CD4-positive, alpha-beta T cell (primary cell): ENCODE results near the gene PEF1. TPM values are rescaled to one million over a fixed set of nuclear protein-coding genes. Genes with fewer than 3 reads are reported as not detected.

Experiments
- ATAC-seq: fragments of 200-7000 bp; cut with Tn5 transposase; one replicate; pipeline ENCODE4 v1.10.0; 2022; ENCODE audit warnings: mild to moderate bottlenecking; ENCODE audit not compliant: poor library complexity
- CTCF ChIA-PET: fragments of 350-600 bp; sonication (Branson Sonifier 250); formaldehyde crosslinking; loops from one replicate; lab custom pipeline; 2021; ENCODE audit warnings: antibody characterized with exemption, inconsistent platforms; lab: Charles Lee
- POLR2A ChIA-PET: fragments of 350-600 bp; sonication (Branson Sonifier 250); formaldehyde crosslinking; loops from one replicate; lab custom pipeline; 2021; ENCODE audit warnings: antibody characterized with exemption, inconsistent platforms; lab: Charles Lee
- DNase-seq, 14 experiments: peaks; one replicate each; pipeline ENCODE4 v3.0.0-alpha.2; 2013 to 2020; ENCODE audit warnings: mixed read lengths in 2 of 14
- H3K27ac ChIP-seq, 2 donors: one replicate each; pipeline versions ENCODE4 v1.5.1 to v1.7.0; 2013; ENCODE audit warnings: low read length in 2 of 2, low read depth in 1 of 2, mild to moderate bottlenecking in 1 of 2
- H3K27me3 ChIP-seq, 2 experiments: 1 replicate in 1 of 2; 2 replicates in 1 of 2; pipeline versions ENCODE4 v1.6.1 to v1.7.0; 2013; ENCODE audit warnings: low read length in 2 of 2, control low read depth in 1 of 2, mild to moderate bottlenecking in 1 of 2, moderate library complexity in 1 of 2; ENCODE audit not compliant: insufficient read depth in 2 of 2, control insufficient read depth in 1 of 2
- H3K36me3 ChIP-seq: one replicate; pipeline ENCODE4 v1.6.1; 2013; ENCODE audit warnings: low read length, control low read depth; ENCODE audit not compliant: insufficient read depth
- H3K4me1 ChIP-seq: one replicate; pipeline ENCODE4 v1.6.1; 2013; ENCODE audit warnings: low read length, control low read depth; ENCODE audit not compliant: insufficient read depth
- H3K4me3 ChIP-seq: one replicate; pipeline ENCODE4 v1.5.1; 2013; ENCODE audit warnings: mild to moderate bottlenecking, low read length, moderate library complexity
- H3K9me3 ChIP-seq, 2 experiments: 1 replicate in 1 of 2; 2 replicates in 1 of 2; pipeline versions ENCODE4 v1.6.1 to v1.7.0; 2013; ENCODE audit warnings: low read length in 2 of 2, mild to moderate bottlenecking in 2 of 2, control low read depth in 1 of 2, moderate library complexity in 1 of 2; ENCODE audit not compliant: control insufficient read depth in 1 of 2, insufficient read depth in 1 of 2
- H3K27ac Mint-ChIP-seq: one replicate; pipeline ENCODE4 v1.8.0; 2020; ENCODE audit warnings: mixed read lengths
- H3K27me3 Mint-ChIP-seq: one replicate; pipeline ENCODE4 v1.8.0; 2021; ENCODE audit warnings: mixed read lengths
- H3K36me3 Mint-ChIP-seq: one replicate; pipeline ENCODE4 v1.8.0; 2021; ENCODE audit warnings: low read depth, mixed read lengths
- H3K4me1 Mint-ChIP-seq: one replicate; pipeline ENCODE4 v1.8.0; 2021; ENCODE audit warnings: low read depth, mixed read lengths
- H3K4me3 Mint-ChIP-seq: one replicate; pipeline ENCODE4 v1.8.0; 2020; ENCODE audit warnings: mild to moderate bottlenecking, mixed read lengths
- H3K9me3 Mint-ChIP-seq: one replicate; pipeline ENCODE4 v1.8.0; 2020; ENCODE audit warnings: mixed read lengths
- CTCF ChIP-seq: fragments of 200-600 bp; IDR thresholded peaks from one replicate; pipeline ENCODE4 v1.8.0; 2022; ENCODE audit warnings: antibody characterized with exemption, mild to moderate bottlenecking
- intact Hi-C, 2 experiments: fragments of 100-400 bp; cut with DNase I in 1 of 2; cut with micrococcal nuclease in 1 of 2; formaldehyde crosslinking; loops; one replicate each; pipeline versions ENCODE4 v1.15.1 to v1.9.0; 2023 to 2025; cut with DNase I, micrococcal nuclease
- total RNA-seq, 174 experiments: library from RNA in 2 of 174; stranded (reverse) in 2 of 174; gene quantifications; one replicate each; pipeline ENCODE4 v1.2.3 and lab custom pipeline; 2021 to 2026

PEF1 gene
- total RNA-seq, 2 experiments from 2014 or later, result 42.3 to 45.9 TPM

DNA sequence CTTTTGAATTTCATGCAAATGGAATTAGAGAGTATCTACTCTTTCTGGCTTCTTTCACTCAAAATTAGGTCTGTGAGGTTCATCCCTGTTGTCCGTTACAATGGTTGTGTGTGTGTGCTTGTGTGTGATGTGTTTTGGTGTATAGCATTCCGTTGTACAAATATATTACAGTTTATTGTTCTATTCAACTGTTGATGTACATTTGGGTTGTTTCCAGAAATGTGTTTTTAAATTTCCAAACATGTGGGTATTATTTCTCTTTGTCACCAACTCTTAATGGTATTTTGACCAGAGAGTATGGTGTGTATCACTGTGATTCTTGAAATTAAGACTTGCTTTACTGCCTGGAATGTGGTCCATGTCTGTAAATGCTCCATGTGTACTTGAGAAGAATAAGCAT, 44.0 kb downstream of the PEF1 start:
- intact Hi-C loops, result no loop called here
- H3K9me3 ChIP-seq, result no peaks in the 10 kb centered on the region
- POLR2A ChIA-PET, result no interaction called here
- CTCF ChIA-PET, result interaction anchor here (1.3 kb wide), 1 partner anchor 189 kb away, joined by 3 read pairs; no protein-coding TSS in a partner anchor
- Mint-ChIP-seq H3K36me3 (no peaks in the 10 kb centered on the region), H3K27ac (no peak overlapping the region), H3K4me1 (no peaks in the 10 kb centered on the region), H3K4me3 (no peak overlapping the region), H3K9me3 (no peaks in the 10 kb centered on the region), H3K27me3 (peaks cover 11% of the 10 kb centered on the region)
- H3K4me3 ChIP-seq, result no peak overlapping the region
- H3K27me3 ChIP-seq, result no peaks in the 10 kb centered on the region
- no peak for ATAC-seq
- no peaks in the 10 kb centered on the region for H3K36me3 ChIP-seq
- H3K4me1 ChIP-seq, result no peaks in the 10 kb centered on the region
- no peak for TF ChIP-seq CTCF
- no peak overlapping the region for H3K27ac ChIP-seq
- no peak for DNase-seq

DNA sequence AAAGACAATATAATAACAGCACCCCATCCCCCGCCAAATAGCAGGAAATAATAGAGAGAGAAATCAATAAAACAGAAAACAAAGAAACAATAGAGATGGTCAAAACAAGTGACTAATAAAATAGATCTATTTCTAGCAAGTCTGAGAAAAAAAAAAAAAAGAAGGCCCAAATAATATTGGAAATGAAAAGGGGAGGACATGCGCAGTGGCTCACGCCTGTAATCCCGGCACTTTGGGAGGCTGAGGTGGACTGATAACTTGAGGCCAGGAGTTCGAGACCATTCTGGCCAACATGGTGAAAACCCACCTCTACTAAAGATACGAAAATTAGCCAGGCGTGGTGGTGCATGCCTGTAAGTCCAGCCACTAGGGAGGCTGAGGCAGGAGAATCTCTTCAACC, 45.7 kb downstream of the PEF1 start:
- Histone ChIP-seq H3K27ac (no peak overlapping the region), H3K27me3 (no peaks in the 10 kb centered on the region), H3K4me3 (no peak overlapping the region), H3K36me3 (no peaks in the 10 kb centered on the region), H3K9me3 (no peaks in the 10 kb centered on the region), H3K4me1 (no peaks in the 10 kb centered on the region)
- Mint-ChIP-seq H3K9me3 (no peaks in the 10 kb centered on the region), H3K27me3 (peaks cover 12% of the 10 kb centered on the region), H3K4me3 (no peak overlapping the region), H3K4me1 (no peaks in the 10 kb centered on the region), H3K27ac (no peak overlapping the region), H3K36me3 (no peaks in the 10 kb centered on the region)
- intact Hi-C loops, result no loop called here
- no peak for TF ChIP-seq CTCF
- ChIA-PET POLR2A (no interaction called here), CTCF (interaction anchor here (1.1 kb wide), 1 partner anchor 190 kb away, joined by 4 read pairs; no protein-coding TSS in a partner anchor)
- DNase-seq (no peak), ATAC-seq (no peak)

- ChIA-PET CTCF (no interaction called here), POLR2A (no interaction called here)
- TF ChIP-seq CTCF, result no peak
- intact Hi-C loops, result no loop called here
- H3K4me3 ChIP-seq, result no peak overlapping the region
- Mint-ChIP-seq H3K36me3 (no peaks in the 10 kb centered on the region), H3K4me3 (no peak overlapping the region), H3K27me3 (peaks cover 21% of the 10 kb centered on the region), H3K9me3 (no peaks in the 10 kb centered on the region), H3K27ac (no peak overlapping the region), H3K4me1 (no peaks in the 10 kb centered on the region)
- H3K27ac ChIP-seq, result no peak overlapping the region
- no peaks in the 10 kb centered on the region for H3K27me3 ChIP-seq
- DNase-seq (no peak), ATAC-seq (no peak)
- H3K36me3 ChIP-seq, result no peaks in the 10 kb centered on the region
- H3K9me3 ChIP-seq, result no peaks in the 10 kb centered on the region
- peaks cover 3% of the 10 kb centered on the region for H3K4me1 ChIP-seq
Measured at GRCh38 chr1:31596737-31597097, 48.0 kb downstream of the PEF1 start.
